Measurements from ENCODE around the gene STIP1.

DNA sequence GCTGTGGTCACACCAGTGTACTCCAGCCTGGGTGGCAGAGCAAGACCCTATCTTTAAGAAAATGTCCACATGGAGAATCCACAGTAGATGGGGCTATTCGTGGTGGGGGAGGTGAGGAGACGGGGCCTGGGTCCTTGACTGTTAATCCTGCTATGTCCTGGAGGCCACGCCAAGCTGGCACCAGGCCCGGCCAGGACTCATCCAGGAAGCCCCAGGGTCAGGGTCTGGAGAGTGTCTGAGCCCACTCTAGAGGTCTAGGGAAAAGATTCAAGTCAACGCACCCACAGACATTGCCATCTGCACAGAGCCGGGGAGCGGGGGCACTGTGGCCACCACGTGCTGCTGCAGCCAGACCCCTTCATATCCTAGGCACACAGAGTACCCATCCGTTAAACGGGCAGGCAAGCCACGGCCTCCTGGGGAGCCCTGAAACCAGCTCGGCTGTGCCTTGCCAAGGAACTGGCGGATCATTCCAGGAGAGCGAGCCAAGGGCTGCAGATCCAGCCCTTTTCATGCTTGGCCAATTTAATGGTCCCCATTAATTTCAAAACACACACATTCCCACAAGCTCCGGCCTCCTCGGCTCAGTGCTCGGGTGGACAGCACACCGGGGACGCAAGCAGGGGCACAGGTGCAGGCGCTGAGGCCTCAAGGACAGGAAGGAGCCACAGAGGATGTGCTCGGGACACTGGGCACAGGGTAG is 44.7 kb upstream of the STIP1 start:
- TF ChIP-seq POLR2A (IDR thresholded peaks at IDR 0.05; ENCODE audit: low read depth, low read length): no peak
- TF ChIP-seq, protein P1, sequence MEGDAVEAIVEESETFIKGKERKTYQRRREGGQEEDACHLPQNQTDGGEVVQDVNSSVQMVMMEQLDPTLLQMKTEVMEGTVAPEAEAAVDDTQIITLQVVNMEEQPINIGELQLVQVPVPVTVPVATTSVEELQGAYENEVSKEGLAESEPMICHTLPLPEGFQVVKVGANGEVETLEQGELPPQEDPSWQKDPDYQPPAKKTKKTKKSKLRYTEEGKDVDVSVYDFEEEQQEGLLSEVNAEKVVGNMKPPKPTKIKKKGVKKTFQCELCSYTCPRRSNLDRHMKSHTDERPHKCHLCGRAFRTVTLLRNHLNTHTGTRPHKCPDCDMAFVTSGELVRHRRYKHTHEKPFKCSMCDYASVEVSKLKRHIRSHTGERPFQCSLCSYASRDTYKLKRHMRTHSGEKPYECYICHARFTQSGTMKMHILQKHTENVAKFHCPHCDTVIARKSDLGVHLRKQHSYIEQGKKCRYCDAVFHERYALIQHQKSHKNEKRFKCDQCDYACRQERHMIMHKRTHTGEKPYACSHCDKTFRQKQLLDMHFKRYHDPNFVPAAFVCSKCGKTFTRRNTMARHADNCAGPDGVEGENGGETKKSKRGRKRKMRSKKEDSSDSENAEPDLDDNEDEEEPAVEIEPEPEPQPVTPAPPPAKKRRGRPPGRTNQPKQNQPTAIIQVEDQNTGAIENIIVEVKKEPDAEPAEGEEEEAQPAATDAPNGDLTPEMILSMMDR (conservative IDR thresholded peaks at IDR 0.05; ENCODE audit: low read depth, low read length): no peak
- no peak for TF ChIP-seq RCOR1 (IDR thresholded peaks at IDR 0.05; ENCODE audit: insufficient replicate concordance, low read length)
